GM12801 (cell line): ENCODE data around the gene NUBPL.

Experiments used
- CTCF ChIP-seq: IDR thresholded peaks from one replicate; pipeline ENCODE4 v1.5.1; 2011; ENCODE audit warnings: control low read depth; ENCODE audit not compliant: insufficient read length; ENCODE audit errors: extremely low read depth

Gene NUBPL

DNA sequence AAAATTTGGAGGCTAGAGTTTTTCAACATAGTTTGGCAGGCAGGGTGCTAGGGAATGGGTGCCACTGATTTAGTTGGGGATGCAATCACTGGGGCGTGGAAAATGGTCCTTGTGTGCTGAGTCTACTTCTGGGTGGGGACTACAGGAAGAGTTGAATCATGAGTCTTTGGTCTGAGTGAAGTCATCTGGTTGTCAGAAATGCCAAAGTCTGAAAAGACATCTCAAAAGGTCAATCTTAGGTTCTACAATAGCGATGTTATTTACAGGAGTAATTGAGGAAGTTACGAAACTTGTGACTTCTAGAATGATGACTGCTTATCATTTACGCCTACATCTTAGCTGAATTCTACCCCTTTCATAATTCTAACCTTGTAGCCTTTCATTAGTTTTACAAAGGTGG, 209.1 kb downstream of the NUBPL start:
- TF ChIP-seq CTCF, result no peak

DNA sequence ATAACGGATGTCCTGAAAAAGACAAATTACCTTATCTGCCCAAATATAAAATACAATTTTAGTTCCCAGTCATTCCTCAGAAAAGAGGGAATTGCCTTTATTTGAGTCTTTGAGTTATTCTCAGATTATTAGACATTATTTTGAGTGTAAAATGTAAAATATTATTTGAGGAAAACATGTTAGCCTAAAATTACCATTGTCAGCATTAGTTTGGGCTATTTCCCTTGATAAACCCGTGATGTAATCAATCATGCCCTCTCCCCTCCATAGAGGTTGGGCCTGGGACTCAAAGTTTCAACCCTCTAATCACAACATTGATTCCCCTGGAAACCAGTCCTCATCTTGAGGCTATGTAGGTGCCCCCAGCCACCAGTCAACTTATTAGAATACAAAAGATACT, 213.4 kb downstream of the NUBPL start:
- no peak for TF ChIP-seq CTCF

- no peak for TF ChIP-seq CTCF
Observed at GRCh38 chr14:31777312-31777711, 216.1 kb downstream of the NUBPL start.

DNA sequence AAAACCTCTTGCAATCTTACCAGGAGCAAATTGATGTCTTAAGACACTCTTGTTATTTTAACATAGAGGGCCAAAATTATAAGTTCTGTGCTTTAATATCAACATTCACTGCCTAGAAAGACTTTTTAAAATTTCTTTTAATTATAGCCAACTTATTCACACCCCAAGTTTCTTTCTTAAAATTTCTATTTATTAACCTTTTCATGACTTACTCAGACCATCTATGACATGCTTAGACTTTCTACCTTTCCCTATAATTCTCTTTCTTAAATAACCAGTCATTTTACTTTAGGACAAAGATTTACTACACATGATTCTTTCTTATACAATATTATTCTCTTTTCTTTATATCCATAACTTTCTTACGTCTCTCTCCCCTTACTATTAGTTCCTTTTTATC, 220.4 kb downstream of the NUBPL start:
- TF ChIP-seq CTCF, result no peak

- TF ChIP-seq CTCF, result no peak
Observed at GRCh38 chr14:31785574-31785973, 224.4 kb downstream of the NUBPL start.

DNA sequence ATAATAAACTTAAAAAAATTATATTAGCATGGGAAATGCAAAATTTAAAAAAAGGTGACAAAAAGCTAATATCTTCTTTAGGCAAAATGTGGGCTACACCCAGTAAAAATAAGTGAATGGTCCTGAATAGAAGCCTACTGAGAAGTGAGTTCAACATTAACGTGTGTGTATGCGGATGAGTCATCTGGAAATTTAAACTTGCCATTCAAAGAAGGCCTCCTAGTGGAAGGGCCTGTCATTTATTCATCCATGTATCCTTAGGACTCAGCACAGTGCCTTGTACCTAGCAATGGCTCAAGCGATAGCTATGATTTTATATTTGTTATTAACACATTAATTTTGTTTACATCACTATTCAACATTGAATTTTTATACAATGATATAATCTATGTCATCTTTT, 226.2 kb downstream of the NUBPL start:
- no peak for TF ChIP-seq CTCF

GRCh38 chr14:31788340-31788739, 227.1 kb downstream of the NUBPL start:
- TF ChIP-seq CTCF, result no peak

DNA sequence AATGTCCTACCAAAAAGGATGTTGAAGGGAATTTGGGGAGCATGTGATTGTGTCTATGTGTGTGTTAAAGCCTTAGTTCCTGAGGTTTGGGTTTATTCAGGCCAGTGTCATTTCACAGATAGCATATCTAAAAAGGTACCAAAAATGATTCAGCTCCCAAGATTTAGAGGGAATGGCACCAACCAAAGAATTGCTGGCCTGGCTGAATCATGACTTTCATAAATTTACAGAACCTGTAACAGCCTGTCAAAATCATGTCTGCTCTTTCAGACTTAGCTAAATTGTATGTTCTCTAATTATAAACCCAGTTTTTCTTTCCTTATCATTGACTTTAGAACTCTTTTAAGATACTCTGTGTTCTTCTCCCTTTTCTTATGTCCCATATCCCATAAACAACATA, 231.5 kb downstream of the NUBPL start:
- TF ChIP-seq CTCF, result no peak
